B cell (primary cell): ENCODE data around the gene GALK1.

ENCODE experiments used
- EZH2 ChIP-seq: IDR thresholded peaks from 2 replicates; pipeline ENCODE4 v1.6.1; 2012; ENCODE audit warnings: borderline replicate concordance, low read depth, mild to moderate bottlenecking, moderate library complexity, low read length; ENCODE audit not compliant: insufficient read depth, poor library complexity, severe bottlenecking
- TF ChIP-seq, protein P1 (sequence below): fragments of 200-600 bp; IDR thresholded peaks from one replicate; pipeline ENCODE4 v1.8.0; 2022; ENCODE audit warnings: antibody characterized with exemption, mild to moderate bottlenecking

DNA sequence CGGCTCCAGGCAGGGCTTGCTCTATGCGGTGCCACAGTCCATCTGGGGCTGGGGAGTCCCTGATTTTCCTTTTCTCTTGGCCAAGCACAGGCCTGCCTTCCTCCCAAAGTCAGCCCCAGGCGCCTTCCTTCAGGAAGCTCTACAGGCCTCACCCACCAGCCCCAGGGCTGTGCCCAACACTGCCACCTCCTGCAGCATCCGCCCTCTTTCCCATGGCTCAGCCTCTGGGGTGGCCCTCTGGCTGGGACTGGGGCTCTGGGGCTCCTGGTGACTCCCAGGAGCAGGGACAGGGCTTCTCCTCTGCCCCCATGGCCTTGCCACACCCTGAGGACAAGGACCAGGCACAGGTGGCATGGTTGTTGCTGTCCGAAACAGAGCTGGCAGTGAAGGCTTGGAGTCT lies 42.9 kb downstream of the GALK1 start:
- TF ChIP-seq, protein P1, sequence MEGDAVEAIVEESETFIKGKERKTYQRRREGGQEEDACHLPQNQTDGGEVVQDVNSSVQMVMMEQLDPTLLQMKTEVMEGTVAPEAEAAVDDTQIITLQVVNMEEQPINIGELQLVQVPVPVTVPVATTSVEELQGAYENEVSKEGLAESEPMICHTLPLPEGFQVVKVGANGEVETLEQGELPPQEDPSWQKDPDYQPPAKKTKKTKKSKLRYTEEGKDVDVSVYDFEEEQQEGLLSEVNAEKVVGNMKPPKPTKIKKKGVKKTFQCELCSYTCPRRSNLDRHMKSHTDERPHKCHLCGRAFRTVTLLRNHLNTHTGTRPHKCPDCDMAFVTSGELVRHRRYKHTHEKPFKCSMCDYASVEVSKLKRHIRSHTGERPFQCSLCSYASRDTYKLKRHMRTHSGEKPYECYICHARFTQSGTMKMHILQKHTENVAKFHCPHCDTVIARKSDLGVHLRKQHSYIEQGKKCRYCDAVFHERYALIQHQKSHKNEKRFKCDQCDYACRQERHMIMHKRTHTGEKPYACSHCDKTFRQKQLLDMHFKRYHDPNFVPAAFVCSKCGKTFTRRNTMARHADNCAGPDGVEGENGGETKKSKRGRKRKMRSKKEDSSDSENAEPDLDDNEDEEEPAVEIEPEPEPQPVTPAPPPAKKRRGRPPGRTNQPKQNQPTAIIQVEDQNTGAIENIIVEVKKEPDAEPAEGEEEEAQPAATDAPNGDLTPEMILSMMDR = no peak
- TF ChIP-seq EZH2 = no peak
